SKM-1 (cell line): Measurements from ENCODE around the gene TULP4.
"Not testable (repeated sequence)": the region's sequence is repeated elsewhere in the genome, so short reads cannot be mapped to it uniquely, and the experiment has no call there.

Experiments
- DNase-seq: peaks from one replicate; lab custom pipeline; 2025; ENCODE audit not compliant: unreplicated experiment; lab: John Stamatoyannopoulos, UW

TULP4 gene

DNA sequence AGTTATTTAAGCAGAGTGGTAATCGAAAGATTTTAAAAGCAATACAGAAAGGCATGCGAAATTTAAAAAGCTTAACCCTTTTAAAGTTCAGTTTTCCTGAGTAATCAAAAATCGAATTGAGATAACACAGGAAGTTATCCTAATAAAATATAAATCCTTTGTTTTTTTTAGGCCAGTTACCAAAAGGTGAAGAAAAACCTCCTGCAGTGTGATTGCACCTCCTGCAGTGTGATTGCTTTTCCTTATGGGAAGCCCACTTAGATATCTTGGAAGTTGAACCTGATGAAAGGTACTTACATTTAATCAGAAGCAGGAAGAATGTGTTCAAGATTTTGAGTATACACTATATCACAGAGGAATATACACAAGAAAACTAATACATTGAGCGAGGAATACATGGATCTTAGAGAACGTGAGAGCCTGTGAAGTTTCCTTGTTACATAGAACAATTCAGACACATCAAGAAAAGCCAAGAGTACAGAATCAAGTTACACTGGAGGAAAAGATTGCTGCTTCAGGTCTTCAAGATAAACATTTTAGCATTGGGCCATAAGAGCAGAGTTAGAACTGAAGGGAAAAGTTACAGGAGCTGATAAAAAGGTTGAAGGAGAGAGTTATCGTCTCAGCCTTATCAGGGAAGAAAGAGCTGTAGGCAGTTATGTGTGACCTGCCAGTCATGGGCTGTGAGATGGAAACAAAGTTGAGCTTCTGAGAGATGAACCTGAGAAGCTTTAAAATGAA lies 240.0 kb downstream of the TULP4 start:
- no peak for DNase-seq

DNA sequence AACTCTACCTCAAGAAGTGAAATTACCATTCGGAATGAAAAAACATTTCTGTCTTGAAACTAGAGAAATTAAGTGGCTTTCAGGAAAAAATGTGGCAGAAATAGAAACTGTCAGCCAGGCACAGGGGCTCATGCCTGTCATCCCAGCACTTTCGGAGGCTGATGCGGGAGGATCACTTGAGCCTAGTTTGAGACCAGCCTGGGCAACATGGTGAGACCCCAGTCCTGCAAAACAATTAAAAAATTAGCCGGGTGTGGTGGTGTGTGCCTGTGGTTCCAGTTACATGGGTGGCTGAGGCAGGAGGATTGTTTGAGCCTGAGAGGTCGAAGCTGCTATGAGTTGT lies 240.5 kb downstream of the TULP4 start:
- no peak for DNase-seq

DNA sequence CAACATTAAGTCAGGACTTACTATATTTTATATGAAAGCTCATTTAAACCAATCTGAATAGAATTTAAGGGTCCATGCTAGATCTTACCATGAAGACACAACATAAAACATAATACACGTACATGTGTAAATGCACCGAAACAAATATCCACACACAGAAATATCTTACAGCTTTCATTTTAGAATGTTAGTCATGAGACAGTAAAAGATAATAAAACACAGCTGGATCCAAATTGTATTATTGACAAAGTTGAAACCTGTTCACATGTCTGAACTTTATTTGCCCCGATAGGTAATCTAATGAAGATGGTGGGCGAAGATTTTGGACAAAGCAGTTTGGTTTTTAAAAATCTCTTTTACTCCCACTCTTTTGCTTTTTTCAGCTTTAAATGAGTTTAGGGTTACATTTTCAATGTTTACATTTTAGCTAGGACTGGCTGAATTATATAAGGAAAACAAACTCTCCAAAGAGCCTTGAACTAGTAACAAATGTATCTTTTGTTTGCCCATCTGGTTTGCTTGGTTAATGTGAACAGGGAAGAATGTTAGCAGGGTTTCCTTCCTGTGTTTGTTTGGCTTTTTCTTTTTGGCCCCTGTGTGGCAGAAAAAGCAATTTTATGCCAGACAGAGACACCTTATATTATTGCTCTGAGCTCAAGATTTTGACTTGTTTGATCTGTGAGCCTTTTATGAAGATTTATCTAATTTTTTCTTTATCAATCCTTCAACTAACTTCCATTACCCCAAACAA lies 242.5 kb downstream of the TULP4 start:
- no peak for DNase-seq

DNA sequence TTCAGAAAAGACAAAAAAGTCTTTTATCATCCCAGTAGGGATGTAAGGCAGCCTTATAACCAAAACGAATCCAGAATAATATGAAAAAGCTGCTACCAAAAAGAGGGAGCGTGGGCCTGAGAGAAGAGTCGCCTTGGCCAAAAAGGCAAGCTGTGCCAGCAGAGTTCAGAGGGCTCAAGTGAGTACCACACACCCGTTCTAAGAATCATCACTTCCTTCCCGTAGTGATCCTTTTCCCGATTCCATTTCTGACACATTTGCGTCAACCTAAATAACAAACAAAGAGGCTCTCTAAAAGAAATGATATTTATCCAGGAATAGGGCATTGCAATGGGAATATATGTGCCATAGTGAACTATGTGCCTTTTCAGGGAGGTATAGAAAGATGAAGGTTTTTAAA lies 243.8 kb downstream of the TULP4 start:
- DNase-seq, result no peak

DNA sequence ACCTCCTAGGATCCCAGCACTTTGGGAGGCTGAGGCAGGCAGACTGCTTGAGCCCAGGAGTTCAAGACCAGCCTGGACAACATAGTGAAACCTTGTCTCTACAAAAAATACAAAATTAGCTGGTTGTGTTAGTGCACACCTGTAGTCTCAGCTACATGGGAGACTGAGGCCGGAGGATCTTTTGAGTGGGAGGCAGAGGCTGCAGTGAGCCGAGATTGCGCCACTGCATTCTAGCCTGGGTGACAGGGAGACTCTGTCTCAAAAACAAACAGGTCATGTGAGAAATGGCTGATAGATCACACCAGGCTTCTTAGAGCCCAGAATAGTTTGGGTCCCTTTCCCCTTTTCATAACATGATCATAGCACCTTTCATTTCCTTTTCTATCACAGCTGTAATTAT lies 244.8 kb downstream of the TULP4 start:
- not testable (repeated sequence) for DNase-seq

DNA sequence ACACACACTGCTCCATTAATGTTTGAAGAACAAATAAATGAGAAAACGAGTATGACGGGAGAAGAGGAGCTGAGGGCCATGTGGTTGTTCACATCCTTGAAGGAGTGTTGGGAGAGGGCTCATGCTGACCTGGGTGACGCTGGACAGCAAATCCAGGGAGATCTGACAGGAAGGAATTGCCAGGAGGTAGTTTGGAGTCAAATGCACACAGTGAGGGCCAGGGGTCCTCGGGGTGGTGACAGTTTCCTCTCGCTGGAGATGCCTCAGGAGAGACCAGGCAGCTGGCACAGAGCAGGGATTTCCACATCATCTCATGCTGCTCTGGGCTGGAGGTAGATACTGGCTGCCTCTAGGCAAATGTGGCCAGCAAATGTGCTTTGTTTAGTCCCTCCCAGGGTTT lies 245.7 kb downstream of the TULP4 start:
- DNase-seq, result no peak

DNA sequence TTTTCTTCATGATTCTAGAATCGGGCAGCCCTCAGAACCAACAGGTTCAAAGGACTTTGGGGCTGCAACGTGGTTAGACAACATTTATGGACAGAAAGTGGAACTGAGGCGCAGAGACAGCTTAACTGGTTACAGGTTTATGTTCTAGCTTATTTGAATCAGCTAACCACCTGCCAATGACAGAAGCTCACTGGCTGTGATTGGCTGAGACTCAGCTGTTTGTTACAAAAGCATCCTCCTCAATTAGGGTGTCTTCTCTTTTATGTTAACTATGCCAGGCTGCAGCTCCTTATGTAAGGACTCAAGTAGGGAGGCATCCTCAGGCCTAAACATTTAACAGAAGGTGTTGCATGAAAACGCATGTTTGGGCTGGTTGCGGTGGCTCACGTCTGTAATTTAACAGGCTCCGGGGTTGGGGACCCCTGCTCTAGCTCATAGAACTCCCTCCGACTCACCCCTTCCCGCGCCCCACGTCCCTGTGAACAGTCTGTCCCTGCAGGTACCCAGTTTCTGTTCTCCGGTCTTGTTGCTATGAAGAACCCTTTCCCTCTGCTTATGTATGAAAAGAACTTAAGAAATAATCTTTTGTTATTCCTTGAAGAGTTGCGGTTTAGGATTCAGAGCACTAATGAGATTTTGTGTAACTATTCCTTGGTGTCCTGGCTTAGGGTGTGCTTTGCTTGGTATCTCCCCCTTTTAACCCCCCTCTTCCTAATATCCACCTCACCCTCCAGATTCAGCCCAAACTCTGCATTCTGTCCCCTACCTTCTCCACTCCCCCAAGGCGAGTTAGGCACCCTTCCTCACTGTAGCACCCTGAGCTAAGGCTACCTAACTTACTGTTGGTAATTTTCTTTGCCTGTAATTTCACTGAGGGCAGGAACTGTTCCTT lies 246.4 kb downstream of the TULP4 start:
- DNase-seq, result no peak

DNA sequence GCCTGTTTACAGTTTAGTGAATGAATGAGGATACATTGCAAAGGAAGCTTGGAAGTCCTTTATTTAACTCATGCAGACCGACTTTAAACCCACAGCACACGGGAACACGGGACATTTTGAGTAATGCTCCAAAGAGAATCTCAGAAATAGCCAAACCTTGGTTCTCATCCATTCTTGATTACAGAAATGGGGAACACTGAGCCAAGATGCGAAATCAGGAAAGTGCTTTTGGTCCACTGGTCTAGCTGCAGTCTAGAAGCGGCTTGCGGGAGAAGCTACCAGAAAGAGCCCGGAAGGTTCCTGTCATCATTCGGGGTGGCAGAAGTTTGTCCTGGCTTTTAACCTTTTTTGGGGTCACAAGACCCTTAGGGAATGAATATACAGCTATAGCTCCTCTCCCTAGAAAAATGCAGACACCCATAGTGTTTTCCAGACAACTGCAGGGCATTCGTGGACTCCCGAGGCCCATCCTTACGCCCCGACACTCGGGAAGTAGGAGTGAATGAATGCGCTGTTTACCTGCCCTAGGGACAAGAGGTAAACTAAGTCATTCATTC lies 247.2 kb downstream of the TULP4 start:
- no peak for DNase-seq

DNA sequence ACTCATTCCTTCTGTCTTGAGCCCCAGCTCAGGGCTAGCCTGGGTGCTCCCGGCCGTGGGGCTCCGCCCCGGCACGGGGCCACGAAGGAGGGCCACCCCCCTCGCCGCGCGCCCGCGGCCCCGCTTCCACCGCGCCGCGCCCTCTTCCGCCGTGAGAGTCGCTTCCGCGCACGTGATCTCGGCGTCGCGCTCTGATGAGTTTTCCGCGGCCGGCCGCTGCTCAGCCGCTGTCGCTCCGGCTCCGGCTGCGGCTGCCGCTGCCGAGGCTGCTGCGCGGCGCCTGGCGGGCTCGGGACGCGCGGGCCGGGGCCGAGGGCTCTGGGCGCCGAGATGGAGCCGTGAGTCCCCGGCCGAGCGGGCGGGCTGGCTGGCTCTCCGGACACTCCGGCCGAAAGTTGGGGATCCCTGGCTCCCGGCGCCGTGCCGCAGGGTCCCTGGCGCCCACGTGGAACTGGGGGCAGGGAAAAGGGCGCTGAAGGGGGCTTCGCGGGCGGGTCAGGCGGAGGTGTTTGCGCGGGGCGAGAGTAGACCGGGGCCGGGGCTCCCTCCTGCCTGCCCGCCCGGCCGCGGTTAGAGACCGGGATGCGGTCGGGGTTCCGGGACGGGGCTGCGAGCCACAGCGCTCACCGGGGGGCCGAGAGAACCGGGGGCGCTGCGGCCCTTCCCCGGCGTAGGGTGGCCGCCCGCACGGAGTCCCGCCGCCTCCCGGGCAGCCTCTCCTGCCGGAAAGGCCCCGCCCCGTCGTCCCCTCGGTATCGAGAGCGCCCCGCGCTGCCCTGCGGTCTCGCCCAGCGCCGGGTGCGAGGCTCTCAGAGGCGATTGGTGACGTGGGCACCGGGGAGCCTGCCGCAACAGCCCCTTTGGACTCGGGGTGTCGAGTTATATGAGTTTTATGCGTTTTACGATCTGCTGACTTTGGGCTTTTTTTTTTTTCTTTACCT lies 247.9 kb downstream of the TULP4 start, which contains the start of gene TMEM181:
TSS of gene TMEM181 (plus strand) at position 197 of the 941 bp plus-strand sequence. CDS start at position 331, 134 bp downstream.
- DNase-seq, result peak; percentile 50

DNA sequence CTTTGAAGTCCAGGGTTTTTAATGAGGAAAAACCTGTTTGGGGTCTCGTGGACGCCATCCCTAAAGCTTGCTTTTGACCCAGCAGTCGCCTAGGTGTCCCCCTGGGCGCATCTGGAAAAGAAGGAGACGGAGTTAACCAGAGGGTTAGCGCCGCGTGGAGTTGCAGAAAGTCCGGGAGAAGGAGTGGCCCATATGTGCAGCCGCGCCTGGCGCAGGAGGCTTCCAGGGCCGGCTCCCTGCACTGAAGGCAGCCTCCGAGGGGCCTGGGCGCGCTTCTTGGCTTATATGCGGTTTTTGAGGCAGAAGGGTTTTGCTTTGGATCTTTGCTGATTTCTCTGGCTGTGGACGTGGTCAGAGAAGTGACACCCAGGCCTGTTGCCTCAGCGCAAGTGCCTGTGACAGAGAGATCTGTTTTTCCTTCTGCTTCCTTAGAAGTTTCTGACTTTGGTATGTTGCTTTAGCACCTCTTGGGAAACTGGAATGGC lies 248.6 kb downstream of the TULP4 start:
- DNase-seq, result peak; percentile 30
